ENCODE data around the gene PTPRE. TPM values are rescaled to one million over a fixed set of nuclear protein-coding genes. Genes with fewer than 3 reads are reported as not detected.

PTPRE gene
- total RNA-seq, 1 experiment from 2014 or later = 12.3 TPM

- Histone ChIP-seq H3K9ac (ENCODE audit: low read length) (no peak overlapping the region), H3K79me2 (ENCODE audit: insufficient read depth, low read length) (no peaks in the 10 kb centered on the region), H3K4me1 (ENCODE audit: control insufficient read depth in 1 of 2, insufficient read depth in 2 of 2, low read length in 2 of 2) (no peaks in the 10 kb centered on the region), H3K9me3 (ENCODE audit: control insufficient read depth in 1 of 2, insufficient read depth in 1 of 2, low read depth in 1 of 2, low read length in 2 of 2) (no peaks in the 10 kb centered on the region), H3K27me3 (ENCODE audit: insufficient read depth, low read length) (no peaks in the 10 kb centered on the region), H3K4me3 (replicated peaks in 1 of 2; ENCODE audit: low read depth in 1 of 2, low read length in 2 of 2) (no peak overlapping the region), H4K20me1 (ENCODE audit: insufficient read depth) (no peaks in the 10 kb centered on the region), H3K9me2 (ENCODE audit: insufficient read depth) (no peaks in the 10 kb centered on the region), H3K27ac (ENCODE audit: low read depth, low read length) (no peak overlapping the region), H3K36me3 (ENCODE audit: control insufficient read depth in 1 of 2, insufficient read depth in 2 of 2, low read length in 2 of 2) (no peaks in the 10 kb centered on the region; a peak in 1 of 4 replicates), H3K4me2 (ENCODE audit: low read length) (no peak overlapping the region), H2AFZ (ENCODE audit: low read depth, low read length, poor library complexity, severe bottlenecking) (no peak overlapping the region)
- ChIA-PET RAD21 (ENCODE audit: low non-redundant PET in 1 of 2, low total read pairs in 2 of 2, uncharacterized antibody in 2 of 2, unreplicated experiment in 2 of 2) (no interaction called here), CTCF (no interaction called here), POLR2A (no interaction called here)
- TF ChIP-seq RAD21 (IDR thresholded peaks at IDR 0.05; ENCODE audit: low read depth) = no peak
- no peak for TF ChIP-seq EGR1 (IDR thresholded peaks at IDR 0.05; ENCODE audit: low read depth)
- no peak for TF ChIP-seq JUND (IDR thresholded peaks at IDR 0.05)
- no peak for TF ChIP-seq SRF (IDR thresholded peaks at IDR 0.05; ENCODE audit: low read depth)
- TF ChIP-seq ELF1 (IDR thresholded peaks at IDR 0.05; ENCODE audit: borderline replicate concordance, low read depth) = no peak
- no TSS peak for BruUV-seq (replicated peaks)
- no peak for ATAC-seq
- no peak for DNase-seq (ENCODE audit: low read depth, low spot score)
- intact Hi-C loops (cut with micrococcal nuclease) = no loop called here
Measured at GRCh38 chr10:128059982-128060293, 153.0 kb downstream of the PTPRE start.

- Histone ChIP-seq H2AFZ (ENCODE audit: low read depth, low read length, poor library complexity, severe bottlenecking) (no peak overlapping the region), H3K27me3 (ENCODE audit: insufficient read depth, low read length) (no peaks in the 10 kb centered on the region), H3K4me2 (ENCODE audit: low read length) (no peak overlapping the region), H3K79me2 (ENCODE audit: insufficient read depth, low read length) (no peaks in the 10 kb centered on the region), H3K4me3 (replicated peaks in 1 of 2; ENCODE audit: low read depth in 1 of 2, low read length in 2 of 2) (no peak overlapping the region), H3K36me3 (ENCODE audit: control insufficient read depth in 1 of 2, insufficient read depth in 2 of 2, low read length in 2 of 2) (no peaks in the 10 kb centered on the region; a peak in 1 of 4 replicates), H3K9me2 (ENCODE audit: insufficient read depth) (no peaks in the 10 kb centered on the region), H3K4me1 (ENCODE audit: control insufficient read depth in 1 of 2, insufficient read depth in 2 of 2, low read length in 2 of 2) (no peaks in the 10 kb centered on the region), H3K27ac (ENCODE audit: low read depth, low read length) (no peak overlapping the region), H3K9ac (ENCODE audit: low read length) (no peak overlapping the region), H4K20me1 (ENCODE audit: insufficient read depth) (no peaks in the 10 kb centered on the region), H3K9me3 (ENCODE audit: control insufficient read depth in 1 of 2, insufficient read depth in 1 of 2, low read depth in 1 of 2, low read length in 2 of 2) (no peaks in the 10 kb centered on the region)
- no peak for ATAC-seq
- no TSS peak for BruUV-seq (replicated peaks)
- ChIA-PET POLR2A (no interaction called here), RAD21 (ENCODE audit: low non-redundant PET in 1 of 2, low total read pairs in 2 of 2, uncharacterized antibody in 2 of 2, unreplicated experiment in 2 of 2) (no interaction called here), CTCF (no interaction called here)
- intact Hi-C loops (cut with micrococcal nuclease) = no loop called here
- no peak for DNase-seq (ENCODE audit: low read depth, low spot score)
- TF ChIP-seq ZBTB33 (IDR thresholded peaks at IDR 0.05; ENCODE audit: extremely low read depth, insufficient replicate concordance, low read length) (no peak), EGR1 (IDR thresholded peaks at IDR 0.05; ENCODE audit: low read depth) (no peak), ELF1 (IDR thresholded peaks at IDR 0.05; ENCODE audit: borderline replicate concordance, low read depth) (no peak), ZFX (IDR thresholded peaks at IDR 0.05) (no peak)
Measured at GRCh38 chr10:128060341-128061250, 153.7 kb downstream of the PTPRE start.

All from HCT116 (cell line).